ENCODE data around the gene SEMA3B.

Gene SEMA3B

DNA sequence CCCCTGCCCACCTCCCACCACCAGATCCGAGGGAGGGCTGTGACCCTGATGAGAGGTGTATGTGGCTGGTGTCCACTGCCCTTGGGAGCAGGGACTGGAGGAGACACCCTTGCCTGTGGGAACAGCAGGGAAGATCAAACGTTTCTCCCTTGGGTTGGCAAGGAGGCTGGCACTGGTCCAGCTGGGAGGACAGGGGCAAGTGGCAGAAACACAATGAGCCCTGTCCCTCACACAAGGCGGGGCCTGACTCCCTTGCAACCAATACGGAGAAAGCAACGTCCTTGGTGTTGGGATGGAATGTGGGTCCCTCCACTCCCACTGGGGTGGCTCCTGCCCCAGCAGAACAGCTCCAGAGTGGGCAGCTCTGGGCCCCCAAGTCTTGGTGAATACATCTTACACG, 48.4 kb downstream of the SEMA3B start:
- DNase-seq (ENCODE audit: low read depth in 2 of 2) = no peak

DNA sequence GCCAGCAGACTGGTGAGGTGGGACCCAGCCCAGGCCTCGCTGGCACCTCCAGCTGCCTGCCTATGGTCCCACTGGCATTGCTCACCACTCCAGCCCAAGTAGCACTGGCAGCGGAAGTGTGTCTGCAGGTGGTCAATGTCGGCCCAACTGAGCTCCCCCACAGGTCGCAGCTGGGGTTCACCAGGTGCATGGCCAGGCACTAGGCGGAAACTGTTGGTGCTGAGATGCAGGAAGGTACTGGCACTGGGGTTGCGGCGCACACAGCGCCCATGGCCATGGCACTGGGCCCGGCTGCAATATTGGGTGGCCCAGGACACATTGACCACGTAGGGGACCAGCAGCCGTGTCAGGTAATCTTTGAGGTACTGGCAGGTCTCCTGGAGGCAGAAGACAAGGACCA, 49.2 kb downstream of the SEMA3B start:
- DNase-seq (ENCODE audit: low read depth in 2 of 2) = no peak

DNA sequence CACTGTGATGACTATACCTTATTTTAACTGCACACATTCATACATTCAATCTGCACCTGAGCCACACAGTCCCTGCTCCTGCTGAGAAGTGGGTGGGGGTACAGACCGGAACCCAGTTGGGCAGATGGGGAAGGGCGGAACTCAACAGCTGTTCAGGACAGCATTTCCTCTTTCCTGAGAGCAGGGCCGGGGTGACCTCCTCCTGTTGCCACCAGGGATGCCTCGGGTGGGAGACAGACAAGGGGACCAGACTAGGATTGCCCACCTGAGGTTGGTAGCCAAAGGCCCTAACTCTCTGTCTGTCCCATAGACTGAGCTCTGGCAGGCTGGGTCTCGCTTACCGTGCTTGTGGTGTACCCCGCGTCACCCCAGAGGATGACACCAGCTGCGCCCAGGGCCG, 49.7 kb downstream of the SEMA3B start:
- no peak for DNase-seq (ENCODE audit: low read depth in 2 of 2)

- DNase-seq (ENCODE audit: low read depth in 2 of 2) = no peak
Measured at GRCh38 chr3:50319181-50319893, 50.4 kb downstream of the SEMA3B start.

DNA sequence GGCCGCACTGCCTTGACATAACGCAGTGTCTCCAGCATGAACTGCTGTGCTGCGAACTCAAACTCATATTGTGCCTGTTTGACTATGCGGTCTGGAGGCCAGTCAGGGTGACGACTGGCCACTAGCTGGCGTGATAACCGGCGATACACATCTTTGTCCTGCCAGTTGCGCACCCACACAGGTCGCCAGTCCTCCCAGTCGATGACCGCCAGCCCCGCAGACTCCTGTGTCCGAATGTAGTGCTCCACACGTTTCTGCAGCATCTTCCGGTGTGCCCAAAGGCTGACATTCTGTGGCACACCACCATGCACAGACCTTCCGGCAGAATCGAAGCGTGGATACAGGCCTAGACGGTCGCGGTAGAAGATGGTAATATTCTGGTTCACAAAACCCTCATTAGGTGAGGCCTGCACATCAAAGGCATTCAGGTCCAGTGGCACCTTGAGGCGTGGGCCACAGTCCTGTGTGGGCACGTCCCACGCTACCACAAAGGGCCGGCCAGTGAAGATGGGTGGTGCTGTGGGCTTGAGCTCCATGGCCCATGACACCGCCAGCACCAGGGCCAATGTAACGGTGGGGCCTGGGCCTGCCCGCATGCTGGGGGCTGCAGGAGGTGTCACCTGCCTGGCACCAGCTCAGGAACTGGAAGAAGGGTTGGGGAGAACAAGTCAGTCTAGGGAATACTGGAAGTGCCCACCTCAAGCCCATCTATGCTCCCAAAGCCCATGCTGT, 51.1 kb downstream of the SEMA3B start:
- no peak for DNase-seq (ENCODE audit: low read depth in 2 of 2)

DNA sequence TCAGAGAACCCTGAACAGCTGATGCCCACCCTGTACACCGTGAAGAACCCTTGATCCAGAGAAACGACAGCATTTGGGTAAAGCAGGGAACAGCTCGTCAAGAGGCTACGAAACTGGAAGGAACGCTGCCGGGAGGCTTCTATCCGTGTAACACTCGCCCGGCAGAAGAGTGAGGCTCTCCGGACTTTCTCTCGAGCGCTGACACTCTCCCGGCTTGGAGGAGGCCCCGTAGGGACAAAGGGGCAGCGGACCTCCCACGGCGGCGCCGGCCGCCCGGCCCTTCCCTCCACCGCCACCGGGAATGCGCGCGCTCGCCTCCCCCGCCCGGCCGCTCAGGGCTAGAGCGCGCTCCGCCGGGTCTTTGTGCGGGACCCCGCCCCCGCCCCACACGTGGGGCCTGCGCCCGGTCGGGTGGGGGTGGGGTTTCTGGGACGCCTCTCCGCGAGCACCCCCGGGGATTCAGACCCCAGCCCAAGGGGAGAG, 51.9 kb downstream of the SEMA3B start:
- peak; percentile 54 to 55 for DNase-seq (ENCODE audit: low read depth in 2 of 2)

DNA sequence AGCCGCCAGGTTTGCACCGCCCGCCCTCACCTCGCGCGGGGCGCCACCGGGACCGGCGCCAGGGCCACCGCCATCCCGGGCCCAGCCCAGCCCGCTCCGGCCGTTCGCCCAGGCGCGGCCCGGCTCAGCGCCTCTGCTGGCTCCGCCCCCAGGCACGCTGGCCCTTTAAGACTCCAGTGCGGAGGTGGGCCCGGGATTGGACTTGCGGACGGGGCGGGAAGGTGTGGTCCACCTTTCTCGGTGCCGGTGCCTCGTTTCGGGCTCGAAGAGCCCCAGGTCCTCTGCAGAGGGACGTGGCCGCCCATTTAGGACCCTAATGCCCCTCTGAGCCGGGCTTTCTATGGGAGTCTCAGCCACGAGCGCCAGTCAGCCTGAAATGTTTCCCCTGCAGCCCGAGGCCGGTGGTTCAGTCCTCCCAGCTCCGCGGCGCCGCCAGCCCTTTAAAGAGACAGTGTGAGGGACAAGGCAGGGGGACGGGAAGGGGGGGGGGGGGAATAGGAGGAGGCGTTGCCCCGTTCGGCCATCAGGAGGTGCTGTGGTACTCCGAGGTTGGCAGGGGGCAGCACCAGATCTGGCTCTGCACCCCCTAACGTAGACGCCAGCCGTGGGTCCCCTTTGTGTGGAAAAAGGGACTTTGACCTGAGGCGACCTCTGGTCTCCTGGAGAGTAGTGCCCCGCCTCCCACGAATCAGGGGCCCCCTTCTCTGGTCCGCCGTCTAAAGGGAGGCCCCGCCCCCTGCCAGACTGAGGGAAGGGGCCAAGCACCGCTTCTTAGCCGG, 52.6 kb downstream of the SEMA3B start:
- DNase-seq (ENCODE audit: low read depth in 2 of 2) = peak; percentile 74 to 76

DNA sequence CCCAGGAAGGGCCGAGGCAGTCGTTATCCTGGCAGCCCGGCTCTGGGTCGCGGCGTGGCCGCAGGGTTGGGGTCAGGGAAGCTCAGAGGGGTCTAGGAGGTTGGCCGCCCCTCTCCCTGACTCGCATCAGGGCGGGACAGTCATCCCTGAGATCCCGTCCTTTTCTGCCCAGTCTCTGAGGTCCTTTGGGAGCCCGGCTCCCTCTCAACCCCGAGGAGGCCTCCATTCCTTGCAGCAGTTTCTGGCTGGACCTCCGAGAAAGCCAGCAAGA, 53.1 kb downstream of the SEMA3B start:
- DNase-seq (ENCODE audit: low read depth in 2 of 2) = no peak

- no peak for DNase-seq (ENCODE audit: low read depth in 2 of 2)
Measured at GRCh38 chr3:50322386-50323091, 53.6 kb downstream of the SEMA3B start, which contains the start of gene HYAL2. TSS of gene HYAL2 (minus strand) at chr3:50322745. CDS start at chr3:50320489, 2,256 bp downstream.

- no peak for DNase-seq (ENCODE audit: low read depth in 2 of 2)
Measured at GRCh38 chr3:50323092-50323600, 54.2 kb downstream of the SEMA3B start.

- DNase-seq (ENCODE audit: low read depth in 2 of 2) = no peak
Measured at GRCh38 chr3:50323614-50324199, 54.8 kb downstream of the SEMA3B start.

- DNase-seq (ENCODE audit: low read depth in 2 of 2) = peak; percentile 45 to 51
Measured at GRCh38 chr3:50324351-50325112, 55.6 kb downstream of the SEMA3B start.

- no peak for DNase-seq (ENCODE audit: low read depth in 2 of 2)
Measured at GRCh38 chr3:50325113-50325480, 56.1 kb downstream of the SEMA3B start.

- no peak for DNase-seq (ENCODE audit: low read depth in 2 of 2)
Measured at GRCh38 chr3:50325497-50326181, 56.7 kb downstream of the SEMA3B start.

- DNase-seq (ENCODE audit: low read depth in 2 of 2) = no peak
Measured at GRCh38 chr3:50326182-50326541, 57.2 kb downstream of the SEMA3B start.

GRCh38 chr3:50327129-50327528, 58.2 kb downstream of the SEMA3B start:
- no peak for DNase-seq (ENCODE audit: low read depth in 2 of 2)
